HG03469 (cell line): Measurements from ENCODE around the gene RITA1.

Experiments used
- ATAC-seq: cut with Tn5 transposase; IDR thresholded peaks from one replicate; pipeline ENCODE4 v1.9.1; 2021; ENCODE audit warnings: mild to moderate bottlenecking, moderate library complexity, moderate number of reproducible peaks; ENCODE audit not compliant: unreplicated experiment

RITA1 gene

DNA sequence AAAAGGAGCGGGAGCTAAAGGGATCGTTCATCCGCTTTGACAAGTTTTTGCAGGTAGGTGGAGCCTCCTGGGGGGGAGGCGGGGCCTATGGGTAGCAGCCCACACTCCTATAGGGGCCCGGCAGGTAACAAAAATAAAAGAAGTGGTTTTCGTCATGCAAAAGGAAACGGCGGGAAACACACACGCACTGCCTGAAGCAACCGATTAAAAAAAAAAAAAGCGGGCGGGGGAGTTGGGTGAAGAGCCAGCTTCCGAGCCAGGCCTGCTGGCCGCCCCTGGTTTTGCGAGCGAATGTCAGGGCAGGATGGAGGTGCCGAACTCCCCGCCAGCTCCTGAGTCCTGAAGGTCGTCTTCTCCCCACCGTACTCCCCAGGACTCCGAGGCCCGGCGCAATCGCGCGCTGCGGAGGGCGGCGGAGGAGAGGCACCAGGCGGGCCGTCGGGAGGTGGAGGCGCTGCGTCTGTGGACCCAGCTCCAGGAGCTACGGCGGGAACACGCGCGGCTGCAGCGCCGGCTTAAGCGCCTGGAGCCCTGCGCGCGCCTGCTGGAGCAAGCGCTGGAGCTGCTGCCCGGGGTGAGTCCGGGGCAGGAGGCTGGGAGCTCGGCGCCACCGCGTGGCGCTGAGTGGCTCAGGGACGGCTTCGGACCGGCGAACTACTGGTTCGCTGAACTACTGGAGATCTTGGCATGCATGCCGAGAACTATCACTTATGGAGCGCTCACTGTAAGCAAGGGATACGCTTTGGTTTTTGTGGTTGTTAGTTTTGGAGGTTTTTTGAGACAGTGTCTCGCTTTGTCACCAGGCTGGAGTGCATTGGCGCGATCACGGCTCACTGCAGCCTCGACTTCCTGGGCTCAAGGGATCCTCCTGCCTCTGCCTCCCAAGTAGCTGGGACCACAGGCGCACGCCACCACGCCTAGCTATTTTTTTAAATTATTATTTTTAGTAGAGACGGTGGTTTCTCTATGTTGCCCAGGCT is 32.4 kb upstream of the RITA1 start:
- ATAC-seq: no peak

DNA sequence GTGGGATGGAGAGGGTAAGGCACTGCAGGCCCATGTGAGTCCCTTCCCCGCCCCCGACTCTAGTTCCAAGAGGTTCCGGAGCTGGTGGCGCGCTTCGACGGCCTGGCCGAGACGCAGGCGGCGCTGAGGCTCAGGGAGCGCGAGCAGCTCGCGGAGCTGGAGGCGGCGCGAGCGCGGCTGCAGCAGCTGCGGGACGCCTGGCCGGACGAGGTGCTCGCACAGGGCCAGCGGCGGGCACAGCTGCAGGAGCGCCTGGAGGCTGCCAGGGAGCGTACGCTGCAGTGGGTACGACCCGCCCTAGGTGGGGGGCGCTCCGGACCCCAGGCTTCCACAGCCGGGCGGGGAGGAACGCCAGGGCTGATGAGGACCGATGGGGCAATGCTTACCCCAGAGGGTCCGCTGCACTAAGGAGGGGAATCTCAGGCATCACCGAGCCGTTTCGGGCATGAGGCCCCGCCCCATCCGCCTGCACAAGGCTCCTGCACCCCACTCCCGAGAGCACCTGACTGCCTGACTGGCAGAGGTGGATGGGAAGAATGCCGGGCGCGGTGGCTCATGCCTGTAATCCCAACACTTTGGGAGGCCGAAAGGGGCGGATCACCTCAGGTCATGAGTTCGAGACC is 31.1 kb upstream of the RITA1 start:
- ATAC-seq: no peak

DNA sequence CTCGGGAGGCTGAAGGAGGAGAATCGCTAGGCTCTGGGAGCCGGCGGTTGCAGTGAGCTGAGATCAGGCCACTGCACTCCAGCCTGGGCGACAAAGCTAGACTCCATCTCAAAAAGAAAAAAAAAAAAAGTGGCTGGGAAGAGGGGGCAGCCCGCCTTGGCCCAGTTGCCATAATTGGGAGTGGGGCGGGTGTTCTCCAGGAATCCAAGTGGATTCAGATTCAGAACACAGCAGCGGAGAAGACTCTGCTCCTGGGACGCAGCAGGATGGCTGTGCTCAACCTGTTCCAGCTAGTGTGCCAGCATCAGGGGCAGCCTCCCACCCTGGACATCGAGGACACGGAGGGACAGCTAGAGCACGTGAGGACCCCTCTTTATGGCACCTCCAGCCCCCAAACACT is 30.5 kb upstream of the RITA1 start:
- ATAC-seq: no peak

DNA sequence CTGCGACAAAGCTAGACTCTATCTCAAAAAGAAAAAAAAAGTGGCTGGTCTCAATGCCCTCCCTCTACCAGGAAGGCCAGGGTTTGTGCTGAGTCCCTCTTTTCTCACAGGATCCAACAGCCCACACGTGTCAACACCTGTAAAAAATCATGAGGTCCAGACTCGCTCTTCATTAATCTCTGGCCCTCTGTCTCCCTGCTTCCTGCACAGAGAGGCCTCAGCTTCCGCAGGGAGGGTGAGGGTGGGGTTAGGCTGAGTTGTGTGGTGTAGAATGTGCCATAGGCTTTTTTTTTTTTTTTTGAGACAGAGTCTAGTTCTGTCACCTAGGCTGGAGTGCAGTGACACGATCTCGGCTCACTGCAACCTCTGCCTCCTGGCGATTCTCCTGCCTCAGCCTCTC is 29.9 kb upstream of the RITA1 start:
- no peak for ATAC-seq

DNA sequence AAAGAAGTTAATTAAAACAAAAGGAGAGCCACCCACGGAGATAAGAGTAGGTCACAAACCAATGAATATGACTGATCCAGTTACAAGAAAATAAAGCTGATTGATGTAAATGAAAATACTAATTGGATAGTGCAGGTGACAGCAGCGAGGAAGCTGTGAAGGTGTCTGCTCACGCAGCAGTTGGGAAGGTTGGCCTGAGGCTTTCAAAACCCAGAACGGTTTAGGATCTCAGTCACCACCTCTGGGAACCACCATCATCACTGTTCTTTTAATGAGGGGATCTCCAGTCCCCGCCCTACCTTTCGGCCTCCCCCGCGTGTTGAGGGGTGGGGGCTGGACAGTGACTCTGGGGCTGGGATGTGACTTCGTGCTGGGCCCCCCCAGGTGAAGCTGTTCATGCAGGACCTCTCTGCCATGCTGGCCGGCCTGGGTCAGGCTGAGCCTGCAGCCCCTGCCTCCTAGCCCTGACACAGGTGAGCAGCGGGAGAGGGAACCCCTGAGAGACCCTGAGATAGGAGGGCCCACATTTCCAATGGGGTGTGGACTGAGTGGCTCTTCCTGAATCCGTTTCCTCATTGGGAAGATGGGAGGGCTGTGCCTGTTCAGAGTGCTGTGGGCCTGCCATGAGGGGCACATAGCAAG is 28.2 kb upstream of the RITA1 start:
- no peak for ATAC-seq

DNA sequence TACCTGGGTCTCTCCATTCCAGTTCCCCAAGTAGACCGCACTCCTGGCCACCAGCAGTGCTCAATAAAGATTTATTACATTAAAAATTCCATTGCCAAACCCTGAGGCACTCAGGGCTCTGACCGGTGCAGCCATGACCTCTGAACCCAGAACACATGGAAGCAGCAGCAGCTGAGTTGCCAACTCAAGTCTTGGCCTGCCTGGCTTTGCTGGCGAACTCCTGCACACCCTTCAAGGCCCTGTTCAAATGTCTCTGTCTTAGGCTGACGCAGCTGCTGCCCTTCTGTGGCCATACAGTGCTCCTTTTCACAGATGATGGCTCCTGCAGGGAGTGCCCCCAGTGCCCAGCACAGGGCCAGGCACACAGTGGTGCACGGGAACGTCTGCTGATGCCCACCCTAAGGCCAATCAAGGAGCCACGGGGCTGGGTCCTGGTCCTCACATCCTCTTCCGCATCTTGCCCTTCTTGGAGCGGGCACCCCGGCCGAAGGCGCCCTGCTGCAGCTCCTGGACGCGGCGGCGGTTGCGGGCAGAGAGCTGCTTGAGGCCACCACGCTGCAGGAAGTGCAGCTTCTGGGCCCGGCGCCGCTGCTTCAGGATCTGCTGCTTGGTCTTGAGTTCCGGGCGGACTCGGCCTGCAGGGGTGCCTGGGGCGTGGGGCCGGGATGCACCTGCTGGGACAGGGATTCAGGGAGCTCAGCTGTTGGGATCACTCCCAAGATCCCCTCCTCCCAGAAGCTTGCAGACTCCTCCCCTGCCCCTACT is 26.9 kb upstream of the RITA1 start:
- no peak for ATAC-seq

DNA sequence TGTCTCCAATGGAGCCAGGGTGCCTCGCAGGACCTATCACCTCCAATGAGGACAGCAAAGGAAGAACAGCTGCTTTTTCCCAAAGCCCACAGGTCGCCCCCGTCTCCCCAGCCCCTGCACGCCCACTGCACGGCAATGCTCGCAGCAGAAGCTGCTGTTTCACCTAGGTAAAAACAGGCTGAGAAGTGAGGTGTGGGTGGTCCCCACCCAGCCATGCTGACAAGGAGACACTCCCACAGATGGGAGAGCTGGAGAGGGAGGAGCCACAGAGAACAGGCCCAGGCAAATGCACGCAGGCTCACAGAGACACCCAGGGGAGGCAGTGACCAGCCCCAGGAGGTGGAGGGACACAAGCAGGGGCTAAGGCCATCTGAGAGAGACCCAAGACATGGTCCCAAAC is 25.6 kb upstream of the RITA1 start:
- ATAC-seq: no peak

DNA sequence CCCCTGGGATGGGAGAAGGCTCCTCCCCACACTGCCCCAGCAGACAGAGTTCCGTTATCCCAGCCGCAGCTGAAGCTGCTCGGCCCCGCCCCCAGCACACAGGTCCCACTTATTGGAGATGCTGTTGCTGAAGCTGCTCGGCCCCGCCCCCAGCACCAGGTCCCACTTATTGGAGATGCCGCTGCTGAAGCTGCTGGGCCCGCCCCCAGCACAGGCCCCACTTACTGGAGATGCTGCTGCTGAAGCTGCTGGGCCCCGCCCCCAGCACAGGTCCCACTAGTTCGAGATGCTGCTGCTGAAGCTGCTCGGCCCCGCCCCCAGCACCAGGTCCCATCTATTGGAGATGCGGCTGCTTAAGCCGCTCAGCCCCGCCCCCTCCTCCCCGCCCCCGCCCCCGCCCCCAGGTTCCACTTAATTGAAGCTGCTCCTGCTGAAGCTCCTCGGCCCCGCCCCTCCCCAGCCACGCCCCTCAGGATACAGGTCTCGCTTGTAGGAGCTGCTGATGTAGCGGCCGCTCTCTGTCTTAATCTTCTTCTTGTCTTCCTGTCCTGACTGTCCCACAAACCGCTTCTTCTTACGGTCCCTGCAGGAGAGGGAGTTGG is 24.0 kb upstream of the RITA1 start:
- no peak for ATAC-seq

DNA sequence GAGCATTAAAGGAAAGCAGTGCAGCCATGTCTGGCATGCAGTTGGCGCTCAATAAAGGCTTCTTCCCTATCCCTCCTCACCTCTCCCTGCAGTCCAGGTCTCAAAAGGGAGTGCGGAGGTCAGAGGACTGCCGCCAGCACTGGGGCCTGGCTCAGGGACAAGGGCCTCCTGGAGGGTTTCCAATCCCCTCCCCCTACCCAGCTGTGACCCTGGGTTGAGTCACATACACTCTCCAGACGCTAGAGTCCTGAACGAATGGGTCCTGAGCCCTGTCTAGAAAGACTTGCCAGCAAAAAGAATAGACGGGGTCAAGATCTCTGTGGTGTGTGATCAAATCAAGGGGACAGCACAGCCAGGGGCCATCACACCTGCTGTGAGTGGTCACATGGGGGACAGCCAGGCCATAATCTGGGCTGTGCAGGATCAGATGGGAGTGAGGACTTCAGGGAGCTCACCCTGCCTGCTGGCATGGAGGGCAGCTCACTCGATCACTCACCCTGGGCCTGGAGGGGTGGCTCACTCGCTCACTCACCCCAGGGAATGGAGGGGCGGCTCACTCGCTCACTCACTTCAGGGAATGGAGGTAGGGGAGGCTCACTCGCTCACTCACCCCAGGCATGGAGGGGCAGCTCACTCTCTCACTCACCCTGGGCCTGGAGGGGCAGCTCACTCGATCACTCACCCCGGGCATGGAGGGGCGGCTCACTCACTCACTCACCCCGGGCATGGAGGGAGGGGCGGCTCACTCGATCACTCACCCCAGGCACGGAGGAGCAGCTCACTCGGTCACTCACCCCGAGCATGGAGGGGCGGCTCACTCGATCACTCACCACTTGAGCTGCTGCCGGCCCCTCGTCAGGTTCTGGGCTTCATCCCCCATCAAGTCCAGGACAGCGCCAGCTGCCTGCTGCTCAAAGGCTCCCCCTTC is 23.2 kb upstream of the RITA1 start:
- no peak for ATAC-seq

DNA sequence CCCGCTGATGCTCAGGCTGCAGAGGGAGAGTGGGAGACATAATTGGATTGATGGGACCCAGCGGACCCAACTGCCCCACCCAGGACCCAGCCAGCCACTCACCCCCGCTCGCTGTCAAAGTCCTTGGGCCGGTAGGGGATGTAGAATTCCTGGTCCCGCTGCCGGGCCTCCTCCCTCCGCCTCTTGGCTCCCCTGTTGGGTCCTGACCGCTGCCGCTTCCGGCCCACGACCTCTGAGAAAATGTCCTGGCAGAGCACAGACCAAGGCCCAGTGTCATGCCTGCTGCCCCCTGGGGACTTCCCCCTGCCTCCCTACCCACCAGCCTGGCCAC is 22.5 kb upstream of the RITA1 start:
- ATAC-seq: no peak

DNA sequence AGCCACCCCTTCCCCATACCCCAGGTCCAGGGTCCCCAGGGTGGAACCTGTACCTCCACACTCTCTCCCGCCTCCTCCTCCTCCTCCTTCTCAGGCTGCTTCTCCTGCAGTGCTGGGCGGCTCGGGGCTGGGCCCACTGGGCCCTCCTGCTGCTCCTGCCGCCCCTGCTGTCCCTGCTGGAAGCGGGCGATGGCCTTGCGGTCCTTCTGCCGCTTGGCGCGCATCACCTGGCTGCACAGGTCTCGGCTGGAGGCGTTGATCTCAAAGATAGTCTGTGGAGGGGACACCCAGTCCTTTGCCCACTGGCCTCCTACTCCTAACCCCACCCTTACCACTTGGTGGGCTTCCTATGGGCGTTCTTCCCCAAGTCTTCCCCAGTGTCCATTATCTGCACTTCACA is 21.5 kb upstream of the RITA1 start:
- ATAC-seq: no peak

DNA sequence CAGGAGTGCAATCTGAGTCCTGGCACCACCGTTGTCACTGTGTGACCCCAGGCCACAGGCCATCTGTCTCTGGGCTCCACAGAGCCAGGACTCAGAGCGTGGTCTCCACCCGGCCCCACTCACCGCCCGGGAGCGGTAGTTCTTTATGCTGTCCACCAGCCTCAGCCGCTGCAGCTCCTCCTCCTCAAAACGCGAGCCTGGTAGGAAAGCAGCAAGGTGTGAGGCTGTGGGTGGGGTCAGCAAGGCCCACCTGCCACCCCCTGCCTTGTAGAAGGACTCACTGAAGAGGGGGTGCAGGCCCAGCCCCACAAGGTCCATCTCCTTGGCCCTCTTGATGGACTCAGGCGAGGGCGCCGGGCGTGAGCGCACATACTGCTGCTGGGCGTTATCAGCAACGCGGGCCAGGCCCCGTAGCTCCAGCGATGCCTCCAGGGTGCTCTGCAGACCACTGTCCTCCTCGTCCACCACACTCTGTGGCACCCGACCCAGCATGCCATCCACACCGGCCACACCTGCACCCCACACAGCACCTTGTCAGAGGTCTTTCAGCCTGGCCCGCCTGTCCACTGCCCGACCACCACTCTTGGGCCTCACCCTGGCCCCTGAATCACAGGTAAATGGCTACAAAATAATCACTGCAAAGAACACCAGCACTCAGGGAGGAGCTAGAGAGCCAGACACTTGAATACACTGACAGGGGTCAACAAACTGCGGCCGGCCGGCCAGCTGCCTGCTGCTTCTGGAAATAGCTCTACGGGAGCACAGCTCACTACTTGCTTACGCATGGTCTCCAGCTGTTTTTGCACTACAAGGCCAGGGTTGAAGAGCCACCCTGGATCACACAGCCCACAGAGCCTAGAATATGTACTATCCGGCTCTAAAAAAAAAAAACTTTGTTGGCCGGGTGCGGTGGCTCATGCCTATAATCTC is 19.7 kb upstream of the RITA1 start:
- ATAC-seq: no peak

DNA sequence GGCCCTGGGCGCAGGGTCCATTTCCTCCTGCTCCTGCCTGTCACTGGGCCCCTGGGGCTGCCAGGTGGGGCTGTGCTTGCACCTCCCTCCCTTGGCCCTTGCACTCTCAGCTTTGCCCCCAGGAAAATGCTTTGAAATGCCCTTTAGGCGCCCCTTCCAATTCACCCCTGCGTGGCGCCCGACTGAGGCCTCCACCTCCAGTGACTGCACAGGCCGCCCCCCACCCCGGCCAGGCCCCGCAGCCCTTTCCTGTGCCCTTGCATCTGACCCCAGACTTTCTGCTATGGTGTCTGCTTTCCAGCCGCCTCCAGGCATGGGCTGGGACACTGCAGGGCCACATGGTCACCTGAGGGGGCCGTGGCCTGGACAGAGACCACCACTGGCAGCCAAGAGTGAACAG is 17.7 kb upstream of the RITA1 start:
- ATAC-seq: no peak

DNA sequence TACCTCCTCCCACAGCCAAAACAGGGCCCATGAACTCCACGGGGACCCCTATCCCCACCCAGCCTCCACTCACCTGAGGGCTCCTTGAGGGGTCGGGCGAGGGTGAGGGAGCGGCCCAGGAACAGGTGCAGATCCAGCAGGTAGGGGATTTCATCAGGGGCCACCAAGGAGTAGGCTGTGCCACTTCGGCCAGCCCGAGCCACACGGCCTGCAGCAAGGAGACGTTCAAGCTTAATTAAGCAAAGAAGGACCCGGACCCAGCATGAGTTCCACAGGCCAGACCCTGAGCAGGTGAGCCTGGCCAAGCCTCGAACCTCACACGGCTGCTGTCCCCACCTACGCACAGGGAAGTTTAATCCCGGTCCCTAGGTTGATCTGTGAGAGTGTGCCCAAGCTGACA is 15.8 kb upstream of the RITA1 start:
- ATAC-seq: no peak

DNA sequence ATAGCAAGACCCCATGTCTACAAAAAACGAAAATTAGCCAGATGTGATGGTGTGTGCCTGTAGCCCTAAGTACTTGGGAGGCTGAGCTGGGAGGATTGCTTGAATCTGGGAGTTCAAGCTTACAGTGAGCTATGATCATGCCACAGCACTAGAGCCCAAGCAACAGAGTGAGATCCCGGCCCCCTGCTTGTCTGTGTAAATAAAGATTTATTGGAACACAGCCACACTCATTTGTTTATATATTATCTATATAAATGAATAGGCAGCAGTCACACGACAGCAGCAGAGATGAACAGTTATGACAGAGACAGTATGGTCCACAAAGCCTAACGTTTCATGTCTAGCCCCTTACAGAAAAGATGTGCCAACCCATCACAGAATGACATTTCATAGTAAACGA is 15.1 kb upstream of the RITA1 start:
- ATAC-seq: no peak

DNA sequence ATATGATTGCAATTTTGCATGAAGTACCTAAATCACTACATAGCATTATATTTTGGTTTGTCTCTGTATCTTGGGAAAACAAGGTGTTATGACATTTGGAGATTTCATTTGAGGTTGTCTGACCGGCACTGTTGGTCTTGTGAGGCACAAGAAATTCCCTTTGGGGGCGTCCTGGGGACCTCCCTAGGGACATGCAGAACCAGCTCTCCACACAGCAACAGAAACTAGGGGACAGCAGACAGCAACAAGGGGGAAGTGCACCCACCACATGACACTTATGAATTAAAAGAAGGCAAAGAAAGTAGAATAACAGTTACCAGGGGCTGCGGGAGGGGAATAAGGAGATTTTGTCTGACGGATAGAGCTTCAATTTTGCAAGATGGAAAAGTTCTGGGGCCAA is 14.6 kb upstream of the RITA1 start:
- no peak for ATAC-seq

DNA sequence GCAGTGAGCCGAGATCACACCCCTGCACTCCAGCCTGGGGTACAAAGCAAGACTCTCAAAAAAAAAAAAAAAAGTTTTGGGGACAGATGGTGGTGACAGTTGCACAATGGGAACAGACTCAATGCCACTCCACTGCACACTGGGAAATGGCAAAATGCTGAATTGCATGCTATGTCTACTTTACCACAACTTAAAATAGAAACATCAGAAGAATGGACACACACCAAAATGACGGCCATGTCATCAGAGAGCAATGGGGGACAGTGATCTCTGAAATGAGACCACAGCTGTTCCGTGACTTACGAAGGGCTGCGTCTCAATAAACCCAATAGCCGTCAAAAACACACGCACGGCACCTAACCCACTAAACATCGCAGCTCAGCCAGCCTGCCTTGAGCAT is 14.0 kb upstream of the RITA1 start:
- ATAC-seq: no peak

DNA sequence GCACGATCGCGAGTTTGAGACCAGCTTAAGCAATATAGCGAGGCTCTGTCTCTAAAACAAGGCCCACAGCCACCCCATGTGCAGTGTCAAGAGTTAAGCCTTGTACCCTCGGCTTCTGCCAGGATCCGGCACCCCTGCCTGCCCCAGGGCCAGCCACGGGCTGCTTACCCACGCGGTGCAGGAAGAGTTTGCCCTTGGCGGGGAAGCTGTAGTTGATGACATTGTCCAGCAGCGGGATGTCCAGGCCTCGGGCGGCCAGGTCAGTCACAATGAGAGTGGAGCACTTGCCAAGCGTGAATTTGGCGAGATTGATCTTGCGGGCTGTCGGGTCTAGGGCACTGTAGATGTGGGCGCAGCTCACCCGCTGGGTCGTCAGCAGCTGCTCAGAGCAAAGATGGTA is 13.3 kb upstream of the RITA1 start:
- no peak for ATAC-seq
